ENCODE results near the gene ABCC9.

- TF ChIP-seq TCF12 (IDR thresholded peaks at IDR 0.05; ENCODE audit: low read depth) (no peak), TAF1 (IDR thresholded peaks at IDR 0.05; ENCODE audit: low read depth) (no peak), EP300 (IDR thresholded peaks at IDR 0.05; ENCODE audit: borderline replicate concordance) (no peak), FOXM1 (IDR thresholded peaks at IDR 0.05; ENCODE audit: borderline replicate concordance, low read depth) (no peak), RAD21 (IDR thresholded peaks at IDR 0.05; ENCODE audit: low read depth) (no peak), ZBTB7A (IDR thresholded peaks at IDR 0.05; ENCODE audit: low read depth) (no peak), REST (IDR thresholded peaks at IDR 0.05; ENCODE audit: low read depth) (no peak)
These were observed 174.8 kb downstream of the ABCC9 start for GRCh38 chr12:21766403-21766802.

Measured in Ishikawa (cell line).